Stimulated activated CD4-positive, alpha-beta T cell treated with anti-CD3 and anti-CD28 coated beads, Interleukin-15, amount 100 ng/mL, for 24 hours (primary cell): ENCODE measurements around the gene ARPP21.
"Not testable (repeated sequence)": the region's sequence is repeated elsewhere in the genome, so short reads cannot be mapped to it uniquely, and the experiment has no call there.

Experiments
- DNase-seq: peaks from one replicate; pipeline ENCODE4 v3.0.0-alpha.2; 2020

ARPP21 gene

GRCh38 chr3:35639254-35640186 lies at the start of gene ARPP21:
TSS of gene ARPP21 (plus strand) at chr3:35639525. CDS start at chr3:35681752, 42,227 bp downstream.
- peak; percentile 22 for DNase-seq

GRCh38 chr3:35592589-35593295 lies 46.6 kb upstream of the ARPP21 start:
- no peak for DNase-seq

- no peak for DNase-seq
These were observed 44.6 kb upstream of the ARPP21 start for GRCh38 chr3:35594739-35595138.

GRCh38 chr3:35596335-35596995 lies 42.9 kb upstream of the ARPP21 start:
- no peak for DNase-seq

GRCh38 chr3:35597490-35597889 lies 41.8 kb upstream of the ARPP21 start:
- no peak for DNase-seq

GRCh38 chr3:35598804-35599203 lies 40.5 kb upstream of the ARPP21 start:
- DNase-seq = no peak

DNA sequence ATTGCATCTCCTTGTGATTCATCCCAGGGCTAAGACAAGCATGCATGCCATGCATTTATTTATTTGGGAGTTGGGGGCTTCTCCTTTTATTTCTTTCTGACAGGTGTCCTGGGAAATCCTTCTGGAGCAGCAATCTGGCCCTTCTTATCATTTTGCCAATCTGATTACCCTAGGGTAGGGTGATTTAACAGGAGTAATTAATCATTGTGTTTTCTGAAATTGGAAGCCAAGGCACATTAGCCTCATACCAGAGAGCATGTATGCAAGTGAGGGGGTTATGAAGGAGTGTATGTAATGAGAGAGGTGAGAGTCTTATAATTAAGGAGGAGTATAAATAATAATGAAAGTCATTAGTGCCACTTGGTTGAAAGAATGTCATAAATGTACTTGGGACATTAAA lies 37.4 kb upstream of the ARPP21 start:
- DNase-seq = no peak

DNA sequence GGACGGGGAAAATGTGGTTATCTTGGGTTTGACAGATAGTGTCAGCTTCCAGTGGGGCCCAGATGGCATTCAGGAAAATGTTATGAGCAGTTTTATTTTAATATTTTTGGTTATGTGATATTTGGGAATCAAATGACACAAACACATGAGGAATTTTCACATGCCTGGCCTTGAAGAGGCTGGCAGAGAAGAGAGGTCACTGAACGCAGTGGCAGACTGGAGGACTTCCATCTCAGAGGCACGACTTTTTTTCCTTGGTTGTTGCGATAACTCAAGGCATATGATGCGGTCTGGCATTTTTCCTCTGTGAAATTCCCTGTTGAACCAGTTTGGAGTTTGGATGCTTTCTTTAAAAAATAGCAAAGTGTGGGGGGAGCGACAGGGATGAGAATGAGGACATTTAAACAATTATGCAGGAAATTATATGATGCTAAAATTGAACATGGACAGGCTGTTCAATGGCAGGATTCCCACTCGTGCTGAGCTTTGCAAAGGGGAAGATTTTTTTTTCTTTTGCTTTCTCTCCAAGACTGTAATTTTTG lies 36.9 kb upstream of the ARPP21 start:
- DNase-seq = no peak

DNA sequence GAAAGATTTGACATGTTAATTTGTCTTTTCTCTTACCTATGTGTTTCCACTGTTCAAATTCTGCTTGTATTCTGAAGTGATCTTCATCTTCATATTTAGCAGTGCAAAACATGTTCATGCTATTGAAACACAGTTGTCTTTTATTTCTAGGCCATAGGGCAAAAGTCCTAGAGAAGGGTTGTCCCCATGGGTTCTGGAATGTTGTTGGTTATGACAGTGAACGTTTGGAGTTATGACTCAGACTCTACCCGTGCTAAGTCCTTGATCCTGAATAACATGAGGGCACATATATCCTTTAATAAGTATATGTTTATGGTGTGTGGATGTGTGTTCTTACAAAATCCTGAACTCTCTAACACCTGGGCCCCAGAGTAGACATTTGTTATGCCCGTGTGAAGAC lies 23.0 kb upstream of the ARPP21 start:
- no peak for DNase-seq

DNA sequence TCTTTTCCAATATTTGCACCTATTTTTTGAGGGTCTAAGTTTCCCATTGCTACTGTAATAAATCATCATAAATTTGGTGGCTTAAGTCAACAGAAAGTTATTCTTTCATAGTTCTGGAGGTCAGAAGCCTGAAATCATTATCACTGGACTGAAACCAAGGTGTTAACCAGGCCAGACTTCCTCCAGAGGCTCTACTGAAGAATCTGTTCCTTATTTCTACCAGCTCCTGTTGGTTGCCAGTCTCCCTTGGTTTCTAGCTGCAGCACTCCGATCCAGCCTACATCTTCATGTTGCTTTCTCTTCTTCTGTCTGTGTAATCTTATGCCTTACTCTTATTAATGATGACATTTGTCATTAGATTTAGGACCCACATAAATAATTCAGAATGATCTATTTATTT lies 22.0 kb upstream of the ARPP21 start:
- DNase-seq = no peak

DNA sequence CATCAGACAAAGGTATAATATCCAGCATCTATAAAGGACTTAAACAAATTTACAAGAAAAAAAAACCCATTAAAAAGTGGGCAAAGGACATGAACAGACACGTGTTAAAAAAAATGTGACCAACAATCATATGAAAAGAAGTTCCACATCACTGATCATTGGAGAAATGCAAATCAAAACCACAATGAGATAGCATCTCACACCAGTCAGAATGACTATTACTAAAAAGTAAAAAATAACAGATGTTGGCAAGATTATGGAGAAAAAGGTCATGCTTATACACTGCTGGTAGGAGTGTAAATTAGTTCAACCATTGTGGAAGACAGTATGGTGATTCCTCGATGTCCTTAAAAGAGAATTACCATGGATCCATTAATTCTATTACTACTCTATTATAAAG lies 19.1 kb upstream of the ARPP21 start:
- DNase-seq = not testable (repeated sequence)

DNA sequence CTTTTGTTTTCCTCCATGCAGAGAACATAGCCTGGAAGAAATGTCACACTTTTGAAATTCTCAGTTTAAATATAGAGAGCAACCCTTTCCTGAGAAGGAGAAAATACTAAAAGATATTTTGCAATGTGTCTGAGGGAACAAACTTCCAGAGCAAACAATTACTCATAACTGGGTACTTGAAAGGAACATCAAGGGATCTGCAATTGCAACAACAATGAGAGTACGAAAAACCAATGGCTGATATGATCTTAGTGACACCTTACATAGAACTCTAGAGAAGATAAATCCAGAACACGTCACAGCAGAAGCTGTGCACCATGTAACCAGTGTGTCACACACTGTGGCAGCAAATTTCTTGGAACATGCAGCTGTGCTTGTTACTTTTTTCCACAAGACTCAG lies 14.6 kb upstream of the ARPP21 start:
- no peak for DNase-seq

DNA sequence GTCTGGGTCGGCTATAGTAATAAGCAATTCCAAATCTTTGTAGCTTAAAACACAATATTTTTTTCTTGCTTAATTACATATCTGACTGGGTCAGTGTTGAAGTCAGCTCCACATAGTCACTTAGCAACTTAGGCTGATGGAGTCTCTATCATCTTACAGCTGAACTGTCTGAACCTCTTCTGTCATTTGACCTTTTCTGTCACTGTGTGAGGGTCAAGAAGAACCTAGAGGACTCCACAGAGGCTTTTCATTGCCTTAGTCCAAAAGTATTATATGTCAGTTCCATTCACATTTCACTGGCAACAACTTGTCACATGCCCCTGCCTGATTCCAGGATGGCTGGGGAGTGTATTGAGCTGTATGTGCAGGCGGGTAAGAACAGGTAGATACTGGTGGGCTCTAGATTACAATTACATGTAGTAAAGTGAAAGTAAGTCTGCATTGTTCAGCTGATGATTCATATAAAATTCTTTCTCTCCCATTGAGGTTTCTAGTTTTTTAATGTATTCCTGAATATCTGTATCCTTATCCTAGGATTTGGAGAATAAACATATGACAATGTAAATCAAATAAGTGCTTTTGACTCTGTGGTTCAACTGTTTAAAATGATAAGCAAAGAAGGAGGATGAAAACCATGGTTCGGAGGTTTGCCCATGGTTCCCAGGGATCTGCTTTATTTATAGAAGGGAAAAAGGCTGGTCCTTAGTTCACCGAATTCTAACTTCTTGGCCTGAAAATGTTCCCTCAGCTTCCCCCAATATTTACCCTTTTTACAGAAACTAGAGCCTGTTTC lies 5.8 kb upstream of the ARPP21 start:
- DNase-seq = no peak

DNA sequence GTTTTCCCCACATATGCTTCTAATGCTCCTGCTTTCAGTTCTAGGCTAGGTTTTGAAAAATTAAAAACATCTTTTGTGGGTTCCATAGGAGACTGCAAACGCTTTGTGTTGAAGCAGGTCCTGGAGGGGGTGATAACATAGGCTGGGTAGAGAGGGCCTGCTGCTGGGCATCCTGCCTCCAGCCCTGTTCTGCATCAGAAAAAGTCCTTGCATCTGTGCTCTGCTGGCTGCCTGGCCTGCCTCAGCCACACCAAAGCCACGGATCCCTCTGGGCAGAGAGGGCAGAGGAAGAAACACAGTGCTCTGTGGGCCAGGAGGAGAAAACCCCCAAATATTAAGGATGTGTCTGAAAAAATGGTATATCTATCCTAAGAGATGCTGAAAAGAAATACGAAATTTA lies 3.9 kb upstream of the ARPP21 start:
- DNase-seq = no peak

- DNase-seq = no peak
These were observed 3.2 kb upstream of the ARPP21 start for GRCh38 chr3:35635926-35636683.

DNA sequence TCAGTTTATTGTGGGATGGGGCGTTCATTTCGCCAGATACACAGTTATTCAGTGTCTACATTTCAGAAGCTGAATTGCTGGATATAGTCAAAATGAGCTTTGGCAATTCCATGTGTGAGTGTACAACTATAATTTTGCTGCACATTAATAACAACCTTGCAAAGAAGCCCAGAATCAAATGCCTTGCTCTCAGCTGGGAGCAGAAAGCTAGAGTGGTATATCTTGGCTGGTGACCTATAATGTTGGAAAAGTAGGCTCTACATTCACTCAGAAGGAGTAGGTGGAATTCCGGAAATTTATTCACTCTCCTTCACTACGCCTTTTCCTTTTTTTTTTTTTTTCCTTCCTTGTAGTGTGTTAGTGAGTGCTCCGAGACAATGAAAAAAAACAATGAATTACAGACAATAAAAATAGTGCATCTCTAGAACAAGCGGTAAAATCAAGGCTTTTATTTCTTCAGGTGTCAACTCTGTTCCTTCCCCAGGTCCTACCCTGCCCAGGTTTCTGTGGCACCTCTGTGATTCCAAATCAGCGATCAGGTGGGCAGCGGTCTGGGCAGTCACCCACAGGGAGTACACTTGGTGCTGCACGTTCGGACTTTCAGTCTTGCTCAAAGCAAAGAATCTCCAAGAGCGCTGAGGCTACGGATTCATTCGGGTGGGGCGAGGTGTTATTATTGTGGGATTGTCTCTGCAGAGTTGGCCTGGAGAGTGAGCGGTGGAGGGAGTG lies 910 bp upstream of the ARPP21 start:
- DNase-seq = no peak

GRCh38 chr3:35638980-35639253 lies 408 bp upstream of the ARPP21 start:
- no peak for DNase-seq

DNA sequence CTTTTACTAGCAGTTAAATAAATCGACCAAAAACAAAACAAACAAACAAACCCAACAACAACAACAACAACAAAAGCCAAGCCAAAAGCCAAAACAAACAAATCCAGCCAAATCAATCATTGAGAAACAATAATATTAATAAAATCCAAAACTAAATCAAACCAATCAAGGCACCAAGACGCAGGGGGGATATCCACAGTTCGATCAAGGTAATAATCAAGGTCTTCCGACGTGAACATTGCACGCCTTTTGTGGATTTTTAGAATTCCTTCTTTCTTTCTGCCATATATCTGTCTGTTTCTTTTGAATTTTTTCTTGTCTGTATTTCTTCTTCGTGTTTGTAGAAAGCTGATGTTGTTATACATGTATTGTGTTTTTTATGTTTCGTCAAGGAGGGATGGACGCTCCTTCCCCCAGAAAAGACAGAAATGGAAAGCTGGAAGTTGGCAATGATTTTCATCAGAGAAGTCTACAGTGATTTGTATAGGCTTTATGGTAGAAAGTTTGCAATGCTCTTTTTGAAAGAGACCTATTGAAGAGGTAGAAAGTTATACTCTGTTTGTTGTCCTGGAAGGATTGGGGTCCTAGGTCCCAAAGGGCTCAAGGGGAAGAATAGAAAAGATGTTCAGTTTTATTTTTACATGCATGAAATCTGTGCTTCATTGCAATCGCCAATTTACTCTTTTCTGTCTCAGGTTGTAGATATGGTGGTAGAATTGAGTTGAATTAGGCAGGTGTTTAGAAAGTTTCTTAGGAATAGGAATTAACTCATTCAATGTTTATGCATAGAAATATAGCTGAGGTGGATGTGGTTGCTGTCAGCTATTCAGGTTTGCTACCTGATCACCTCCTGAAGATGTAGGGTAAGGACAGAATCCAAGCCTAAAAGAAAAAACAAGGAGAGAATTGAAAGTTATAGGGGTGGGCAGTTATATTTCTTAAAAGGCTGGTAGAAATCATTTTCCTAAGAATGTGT lies 1.2 kb downstream of the ARPP21 start:
- DNase-seq = no peak

GRCh38 chr3:35641331-35641730 lies 2.0 kb downstream of the ARPP21 start:
- DNase-seq = no peak

DNA sequence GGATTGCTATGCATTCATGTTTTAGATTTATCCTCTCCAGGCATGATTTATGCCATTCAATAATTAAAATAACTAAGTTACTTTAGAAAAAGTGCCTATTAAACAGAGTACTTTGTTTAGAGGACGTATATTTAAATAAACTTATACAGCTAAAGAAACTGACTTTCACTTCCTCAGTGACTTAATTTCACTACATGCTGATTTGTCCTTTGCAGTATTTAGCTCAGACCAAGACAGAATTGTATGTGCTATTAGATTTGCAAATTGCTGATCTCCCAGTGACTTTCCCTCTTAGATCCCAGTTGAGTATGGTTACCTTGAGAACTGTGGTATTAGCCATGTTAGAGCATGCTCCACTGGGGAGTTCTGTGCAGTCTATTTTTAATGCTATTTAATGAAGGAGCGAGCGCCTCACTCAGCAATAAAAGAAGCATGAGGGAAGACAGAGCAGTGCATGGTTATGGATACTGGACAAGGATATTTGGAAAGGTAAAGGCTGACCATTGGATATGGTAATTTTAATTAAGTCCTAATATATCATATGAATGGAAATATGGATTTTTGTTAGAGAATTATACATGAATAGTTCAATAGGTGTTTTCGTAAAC lies 2.7 kb downstream of the ARPP21 start:
- no peak for DNase-seq
